ENCODE data around the gene KMT2D. TPM values are rescaled to one million over a fixed set of nuclear protein-coding genes. Genes with fewer than 3 reads are reported as not detected.

Gene KMT2D
- total and polyA plus RNA-seq, 2 donors (not counting 3 experiments of a cell fraction or from before 2014, with no cell fraction given): 15.1 to 120 TPM

GRCh38 chr12:49027846-49028555 is 32.6 kb downstream of the KMT2D start:
- intact Hi-C loops (cut with micrococcal nuclease): no loop called here
- Histone ChIP-seq H3K4me1 (ENCODE audit: control insufficient read depth, extremely low read depth, insufficient read depth, low read length) (no peaks in the 10 kb centered on the region), H3K9ac (replicated peaks; ENCODE audit: extremely low read depth, insufficient read depth, low read length) (no peak overlapping the region), H4K20me1 (replicated peaks; ENCODE audit: control insufficient read depth, extremely low read depth, insufficient read depth, low read length) (no peaks in the 10 kb centered on the region), H2AFZ (ENCODE audit: low read depth, low read length) (no peak overlapping the region), H3K4me2 (ENCODE audit: insufficient read depth, low read length) (no peak overlapping the region), H3K9me3 (replicated peaks; ENCODE audit: control insufficient read depth, insufficient read depth, low read length) (no peaks in the 10 kb centered on the region), H3K27ac (ENCODE audit: insufficient read depth, low read depth, low read length) (no peak overlapping the region), H3K36me3 (ENCODE audit: control insufficient read depth in 2 of 2, extremely low read depth in 1 of 2, insufficient read depth in 2 of 2, low read length in 2 of 2) (peaks cover 37 to 68% of the 10 kb centered on the region in 2 experiments), H3K27me3 (ENCODE audit: control insufficient read depth in 2 of 2, insufficient read depth in 2 of 2, low read length in 2 of 2) (no peaks in the 10 kb centered on the region), H3K4me3 (replicated peaks in 1 of 3; ENCODE audit: insufficient read depth in 1 of 3, low read depth in 1 of 3, low read length in 3 of 3) (no peak overlapping the region), H3K79me2 (ENCODE audit: control insufficient read depth, insufficient read depth, low read length) (no peaks in the 10 kb centered on the region), H3K9me1 (replicated peaks; ENCODE audit: control insufficient read depth, extremely low read depth, insufficient read depth, low read length) (no peaks in the 10 kb centered on the region)
- ChIA-PET POLR2A (no interaction called here), CTCF (interaction anchor here (1.3 to 1.5 kb wide), 2 partner anchors 8 to 16 kb away, joined by 7 to 8 read pairs; no protein-coding TSS in a partner anchor)
- DNase-seq (ENCODE audit: low read depth, low spot score) (no peak), FAIRE-seq (no peak)
- BruUV-seq (replicated peaks): no TSS peak
- dilution Hi-C loops (cut with MboI; ENCODE audit: extremely low pct_ligation_motif_present, low sequenced_read_pairs): no loop called here
- TF ChIP-seq GATA2 (IDR thresholded peaks at IDR 0.05; ENCODE audit: insufficient read depth, insufficient read length, low read depth, low read length): no peak
- no peak for TF ChIP-seq JUN (IDR thresholded peaks at IDR 0.05; ENCODE audit: borderline replicate concordance, insufficient read depth, insufficient read length, low read depth)
- no peak for TF ChIP-seq EZH2 (IDR thresholded peaks at IDR 0.05; ENCODE audit: borderline replicate concordance, low read depth, low read length, severe bottlenecking)

GRCh38 chr12:49026678-49027480 is 33.7 kb downstream of the KMT2D start:
- peaks cover 35 to 69% of the 10 kb centered on the region in 2 experiments for H3K36me3 ChIP-seq (ENCODE audit: control insufficient read depth in 2 of 2, extremely low read depth in 1 of 2, insufficient read depth in 2 of 2, low read length in 2 of 2)
- no peak overlapping the region for H3K4me3 ChIP-seq (replicated peaks in 1 of 3; ENCODE audit: insufficient read depth in 1 of 3, low read depth in 1 of 3, low read length in 3 of 3)
- DNase-seq (ENCODE audit: low read depth, low spot score): no peak
- BruUV-seq (replicated peaks): TSS peak; percentile 8
- no peak for FAIRE-seq
- H3K79me2 ChIP-seq (ENCODE audit: control insufficient read depth, insufficient read depth, low read length): no peaks in the 10 kb centered on the region
- H3K9me3 ChIP-seq (replicated peaks; ENCODE audit: control insufficient read depth, insufficient read depth, low read length): no peaks in the 10 kb centered on the region
- dilution Hi-C loops (cut with MboI; ENCODE audit: extremely low pct_ligation_motif_present, low sequenced_read_pairs): no loop called here
- no peak overlapping the region for H3K9ac ChIP-seq (replicated peaks; ENCODE audit: extremely low read depth, insufficient read depth, low read length)
- CTCF ChIA-PET: interaction anchor here (1.5 kb wide), 1 partner anchor 17 kb away, joined by 7 read pairs; no protein-coding TSS in a partner anchor
- H3K4me1 ChIP-seq (ENCODE audit: control insufficient read depth, extremely low read depth, insufficient read depth, low read length): no peaks in the 10 kb centered on the region
- intact Hi-C loops (cut with micrococcal nuclease): no loop called here
- H3K27ac ChIP-seq (ENCODE audit: insufficient read depth, low read depth, low read length): no peak overlapping the region
- POLR2A ChIA-PET: interaction anchor here (0.9 kb wide), 1 partner anchor 13 kb away, joined by 3 read pairs; no protein-coding TSS in a partner anchor
- no peaks in the 10 kb centered on the region for H4K20me1 ChIP-seq (replicated peaks; ENCODE audit: control insufficient read depth, extremely low read depth, insufficient read depth, low read length)
- TF ChIP-seq POLR2A (IDR thresholded peaks at IDR 0.05; ENCODE audit: low read depth, low read length) (no peak), EZH2 (IDR thresholded peaks at IDR 0.05; ENCODE audit: borderline replicate concordance, low read depth, low read length, severe bottlenecking) (no peak), FOS (IDR thresholded peaks at IDR 0.05; ENCODE audit: borderline replicate concordance, insufficient read depth, low read length) (no peak), JUN (IDR thresholded peaks at IDR 0.05; ENCODE audit: borderline replicate concordance, insufficient read depth, insufficient read length, low read depth) (no peak), GATA2 (IDR thresholded peaks at IDR 0.05; ENCODE audit: insufficient read depth, insufficient read length, low read depth, low read length) (no peak), MYC (IDR thresholded peaks at IDR 0.05; ENCODE audit: low read depth, low read length) (no peak), MAX (IDR thresholded peaks at IDR 0.05; ENCODE audit: insufficient read depth, insufficient read length) (no peak), CTCF (IDR thresholded peaks at IDR 0.05; ENCODE audit: extremely low read depth in 1 of 2, insufficient read depth in 1 of 2, low read depth in 1 of 2, low read length in 2 of 2) (no peak), POLR2AphosphoS5 (IDR thresholded peaks at IDR 0.05; ENCODE audit: insufficient read depth, low read depth, low read length) (no peak)
- no peak overlapping the region for H2AFZ ChIP-seq (ENCODE audit: low read depth, low read length)
- no peaks in the 10 kb centered on the region for H3K9me1 ChIP-seq (replicated peaks; ENCODE audit: control insufficient read depth, extremely low read depth, insufficient read depth, low read length)
- H3K27me3 ChIP-seq (ENCODE audit: control insufficient read depth in 2 of 2, insufficient read depth in 2 of 2, low read length in 2 of 2): no peaks in the 10 kb centered on the region
- H3K4me2 ChIP-seq (ENCODE audit: insufficient read depth, low read length): no peak overlapping the region

Measured in endothelial cell of umbilical vein (primary cell).